Right lobe of liver (tissue), 4 donors: Measurements from ENCODE around the gene STRBP.

Experiments
- POLR2A ChIP-seq: fragments of 450-650 bp; IDR thresholded peaks from one replicate; pipeline ENCODE4 v1.6.1; 2017; ENCODE audit warnings: antibody characterized with exemption, mild to moderate bottlenecking
- TF ChIP-seq, protein P1 (sequence below), 4 donors: fragments of 200-600 bp in 3 of 4; fragments of 450-650 bp in 1 of 4; IDR thresholded peaks; one replicate each; pipeline versions ENCODE4 v1.5.1 to v1.8.0; 2016 to 2022; ENCODE audit warnings: antibody characterized with exemption in 4 of 4, mild to moderate bottlenecking in 2 of 4
- donor health status: DM: no; HTN: no; CAD: no.
- donor health status: DM: no; HTN: no; CAD: no.
- donor health status: DM: no; HTN: yes; CAD: no.

DNA sequence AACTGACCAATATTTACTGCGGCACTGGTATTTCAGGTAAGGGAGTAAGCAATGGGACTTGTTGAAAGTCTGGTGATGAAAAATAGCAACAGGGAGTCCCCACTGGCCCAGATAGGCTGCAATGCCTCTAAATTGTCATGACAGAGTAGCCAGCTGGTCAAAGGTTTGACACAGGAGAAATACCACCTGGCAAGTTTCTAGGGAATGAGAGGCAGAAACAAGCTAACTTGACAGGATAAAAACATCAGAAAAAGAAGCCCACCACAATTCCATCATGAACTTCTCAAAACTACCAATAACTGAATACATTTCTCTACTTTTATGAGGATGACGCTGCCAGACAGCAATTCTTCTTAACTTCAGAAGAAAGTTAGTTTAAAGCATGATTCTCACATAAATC is 99.8 kb downstream of the STRBP start:
- TF ChIP-seq, protein P1, sequence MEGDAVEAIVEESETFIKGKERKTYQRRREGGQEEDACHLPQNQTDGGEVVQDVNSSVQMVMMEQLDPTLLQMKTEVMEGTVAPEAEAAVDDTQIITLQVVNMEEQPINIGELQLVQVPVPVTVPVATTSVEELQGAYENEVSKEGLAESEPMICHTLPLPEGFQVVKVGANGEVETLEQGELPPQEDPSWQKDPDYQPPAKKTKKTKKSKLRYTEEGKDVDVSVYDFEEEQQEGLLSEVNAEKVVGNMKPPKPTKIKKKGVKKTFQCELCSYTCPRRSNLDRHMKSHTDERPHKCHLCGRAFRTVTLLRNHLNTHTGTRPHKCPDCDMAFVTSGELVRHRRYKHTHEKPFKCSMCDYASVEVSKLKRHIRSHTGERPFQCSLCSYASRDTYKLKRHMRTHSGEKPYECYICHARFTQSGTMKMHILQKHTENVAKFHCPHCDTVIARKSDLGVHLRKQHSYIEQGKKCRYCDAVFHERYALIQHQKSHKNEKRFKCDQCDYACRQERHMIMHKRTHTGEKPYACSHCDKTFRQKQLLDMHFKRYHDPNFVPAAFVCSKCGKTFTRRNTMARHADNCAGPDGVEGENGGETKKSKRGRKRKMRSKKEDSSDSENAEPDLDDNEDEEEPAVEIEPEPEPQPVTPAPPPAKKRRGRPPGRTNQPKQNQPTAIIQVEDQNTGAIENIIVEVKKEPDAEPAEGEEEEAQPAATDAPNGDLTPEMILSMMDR (IDR thresholded peaks at IDR 0.05) = no peak
- no peak for TF ChIP-seq POLR2A
